GM18517 (cell line): ENCODE measurements around the gene PLCZ1.
"Not testable (repeated sequence)": the region's sequence is repeated elsewhere in the genome, so short reads cannot be mapped to it uniquely, and the experiment has no call there.

Experiments
- ATAC-seq: cut with Tn5 transposase; IDR thresholded peaks from one replicate; pipeline ENCODE4 v1.9.1; 2021; ENCODE audit warnings: mild to moderate bottlenecking, moderate library complexity; ENCODE audit not compliant: unreplicated experiment

PLCZ1 gene

DNA sequence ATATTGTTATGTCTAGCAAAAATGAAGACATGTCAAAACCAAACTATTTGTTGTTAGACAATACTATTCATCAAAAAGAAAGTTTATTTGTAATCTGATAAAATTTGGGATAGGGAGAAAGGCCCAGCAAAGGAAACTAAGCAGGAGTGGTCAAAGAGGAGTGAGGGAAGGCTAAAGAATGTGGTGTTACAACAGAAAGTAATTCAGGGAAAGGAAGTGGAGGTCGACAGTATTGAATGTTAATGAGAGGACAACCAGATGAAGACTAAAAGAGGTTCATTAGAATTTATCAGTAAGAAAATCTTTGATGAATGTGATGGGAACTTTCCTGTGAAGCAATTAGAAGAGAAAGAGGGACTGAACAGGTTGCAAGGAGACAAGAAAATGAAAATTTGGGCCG, 33.9 kb downstream of the PLCZ1 start:
- no peak for ATAC-seq

DNA sequence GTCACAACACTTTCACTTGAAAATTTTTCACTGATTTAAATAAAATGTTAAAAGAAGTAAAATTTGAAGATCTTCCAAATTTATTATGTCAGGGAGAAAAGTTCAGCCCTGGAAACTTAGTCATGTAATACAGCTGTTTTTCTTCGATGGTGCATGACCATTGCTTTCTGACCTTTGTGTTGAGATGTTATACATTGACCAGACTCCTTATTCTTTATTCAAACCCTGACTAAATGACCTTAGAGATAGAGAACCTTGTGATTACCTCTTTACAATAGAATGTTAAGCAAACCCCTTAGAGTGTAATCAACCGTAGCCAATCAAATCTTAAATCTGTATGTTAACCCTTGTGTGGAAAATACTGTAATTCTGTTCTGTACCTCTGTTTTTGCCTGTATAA, 34.5 kb downstream of the PLCZ1 start:
- ATAC-seq: no peak

DNA sequence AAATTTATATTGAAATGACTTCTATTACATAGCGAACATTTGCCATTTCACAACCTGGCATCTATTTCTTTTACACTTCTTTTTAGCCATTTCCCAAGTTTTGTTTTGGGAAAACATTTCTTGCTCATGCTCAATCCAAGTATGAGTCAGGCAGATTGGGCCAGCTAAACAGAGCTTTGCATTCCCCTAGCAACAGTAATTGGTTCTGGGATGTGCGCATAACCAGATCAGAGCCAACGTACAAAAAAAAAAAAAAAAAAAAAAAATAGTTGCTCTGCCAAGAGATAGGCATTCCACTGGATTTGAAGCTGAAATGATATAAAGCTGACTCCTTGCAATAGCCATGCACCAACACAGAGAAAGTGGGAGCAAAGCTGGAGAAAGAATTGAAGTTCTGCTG, 37.5 kb downstream of the PLCZ1 start:
- no peak for ATAC-seq

DNA sequence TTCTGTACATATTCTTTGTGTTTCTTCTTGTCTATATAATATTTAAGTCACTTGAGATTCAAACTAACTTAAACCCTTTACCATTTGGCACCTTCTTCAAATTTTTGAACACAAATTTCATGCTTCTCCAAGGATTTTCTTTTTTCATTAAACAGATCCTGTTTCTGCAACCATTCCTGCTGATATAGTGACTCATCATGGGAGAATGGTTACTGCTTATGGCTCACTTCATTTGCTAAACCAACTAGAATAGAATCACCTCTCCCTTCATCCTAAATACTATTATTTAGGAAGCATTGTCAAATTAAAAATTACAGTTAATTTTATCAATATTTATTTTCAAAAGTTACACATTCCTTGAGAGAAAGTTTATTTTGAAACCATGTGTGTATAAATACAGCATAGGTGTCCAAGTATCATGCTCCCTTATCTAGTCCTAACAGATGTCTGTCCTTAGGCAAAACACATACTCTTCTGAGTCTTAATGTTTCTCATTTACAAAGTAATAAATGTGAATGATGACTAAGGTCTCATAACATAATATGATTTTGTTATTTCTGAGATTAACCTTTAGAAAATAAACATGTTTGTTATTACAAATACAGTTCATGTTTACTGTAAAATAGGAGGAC, 40.7 kb downstream of the PLCZ1 start:
- ATAC-seq: no peak

DNA sequence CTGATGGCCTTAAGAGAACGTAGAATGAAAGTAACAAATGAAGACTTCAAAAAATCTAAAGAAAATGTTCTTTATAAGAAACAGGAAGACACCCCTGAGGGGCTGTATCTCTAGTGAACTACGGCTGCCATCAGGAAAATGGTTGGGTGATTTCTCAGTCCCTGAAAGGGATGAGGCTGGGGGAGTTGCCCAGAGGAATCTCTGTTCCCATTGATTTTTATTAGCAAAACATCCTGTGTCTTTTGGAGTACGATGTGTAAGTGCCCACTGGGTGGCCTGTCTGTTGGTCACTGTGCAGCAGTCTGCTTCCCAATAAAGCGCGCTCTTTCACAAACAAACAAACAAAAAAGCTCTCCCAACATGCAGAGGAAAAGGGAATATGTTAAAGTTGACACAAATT, 43.8 kb downstream of the PLCZ1 start:
- ATAC-seq: not testable (repeated sequence)

DNA sequence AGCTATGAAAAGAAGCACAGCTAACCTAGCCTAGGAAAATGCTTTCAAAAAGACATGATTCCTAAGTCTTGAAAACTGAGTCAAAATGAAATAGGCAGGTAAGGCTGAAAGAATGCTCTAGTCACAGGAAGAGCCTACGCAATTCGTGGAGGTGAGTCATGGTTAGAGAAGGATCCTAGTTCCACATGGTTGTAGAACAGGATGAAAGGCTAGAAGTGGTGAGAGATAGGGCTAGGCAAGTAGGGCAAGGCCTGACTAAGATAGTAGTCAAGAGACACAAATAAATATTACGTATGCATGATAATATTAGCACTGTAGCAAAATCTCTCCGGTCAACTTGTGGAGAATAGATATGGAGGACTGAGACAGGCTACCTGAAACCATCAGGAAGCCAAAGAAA, 47.2 kb downstream of the PLCZ1 start:
- no peak for ATAC-seq

DNA sequence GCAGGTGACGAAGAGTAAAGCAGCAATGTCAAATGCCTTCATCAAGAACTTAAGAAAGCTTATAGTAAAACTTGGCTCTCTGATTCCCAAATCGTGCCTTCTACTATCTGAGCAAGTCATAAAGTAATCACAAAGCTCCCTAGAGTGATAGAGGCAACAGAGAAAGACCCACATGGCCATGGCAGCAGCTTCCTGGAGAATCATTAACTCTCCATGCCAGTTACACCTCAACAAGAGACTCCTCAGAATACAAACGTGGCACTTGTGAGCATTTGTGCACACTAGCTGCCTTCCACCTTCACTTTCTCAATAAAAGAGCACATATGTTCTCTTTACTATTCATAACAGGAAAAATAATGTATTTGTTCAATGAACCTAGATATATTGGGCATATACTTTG, 48.0 kb downstream of the PLCZ1 start:
- no peak for ATAC-seq

DNA sequence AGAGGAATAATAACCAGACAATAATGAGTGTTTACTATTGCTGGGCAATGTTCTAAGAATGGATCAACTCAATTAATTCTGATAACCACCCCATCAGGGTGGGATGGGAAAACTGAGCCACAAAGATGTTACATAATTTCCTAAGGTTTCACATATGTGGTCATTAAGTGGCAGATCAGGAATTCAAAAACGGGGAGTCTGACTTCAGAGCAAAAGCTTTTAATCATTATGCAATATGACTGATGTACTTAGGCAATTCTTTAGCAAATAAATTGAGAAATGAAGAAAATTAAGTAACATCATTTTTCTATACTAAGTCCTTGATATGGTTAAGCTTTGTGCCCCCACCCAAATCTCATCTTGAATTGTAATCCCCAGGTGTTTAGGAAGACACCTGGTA, 53.4 kb downstream of the PLCZ1 start:
- no peak for ATAC-seq

DNA sequence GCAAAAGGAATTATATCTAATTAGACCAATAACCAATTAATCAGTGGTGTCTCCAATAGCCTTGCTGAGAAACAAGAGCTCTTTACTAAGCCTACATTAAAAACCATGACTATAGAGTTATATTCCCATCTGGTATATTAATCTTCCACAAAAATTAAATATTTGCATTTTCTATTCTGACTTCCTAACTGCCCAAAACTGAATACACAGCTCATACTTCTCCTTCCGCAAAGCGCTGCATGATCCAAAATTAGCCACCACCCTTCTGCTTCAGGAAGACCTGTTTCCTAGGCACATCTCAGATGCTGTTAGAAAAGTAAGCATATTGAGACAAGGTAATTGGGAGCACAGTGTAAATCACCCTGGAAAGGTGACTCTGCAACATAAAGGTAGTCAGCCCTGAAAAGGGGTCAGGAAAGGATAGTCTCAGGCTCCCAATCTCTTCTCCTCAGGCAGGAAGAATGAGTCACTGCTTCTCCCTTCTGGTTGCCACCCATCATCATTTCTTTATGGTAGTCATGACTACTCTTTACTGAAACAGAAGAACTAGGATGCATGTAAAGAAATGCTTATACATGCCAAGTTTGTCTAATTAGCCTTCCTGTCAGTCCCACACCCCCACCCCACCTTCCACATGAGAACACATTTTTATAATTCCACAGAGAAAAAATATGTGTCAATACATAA, 54.3 kb downstream of the PLCZ1 start:
- no peak for ATAC-seq

DNA sequence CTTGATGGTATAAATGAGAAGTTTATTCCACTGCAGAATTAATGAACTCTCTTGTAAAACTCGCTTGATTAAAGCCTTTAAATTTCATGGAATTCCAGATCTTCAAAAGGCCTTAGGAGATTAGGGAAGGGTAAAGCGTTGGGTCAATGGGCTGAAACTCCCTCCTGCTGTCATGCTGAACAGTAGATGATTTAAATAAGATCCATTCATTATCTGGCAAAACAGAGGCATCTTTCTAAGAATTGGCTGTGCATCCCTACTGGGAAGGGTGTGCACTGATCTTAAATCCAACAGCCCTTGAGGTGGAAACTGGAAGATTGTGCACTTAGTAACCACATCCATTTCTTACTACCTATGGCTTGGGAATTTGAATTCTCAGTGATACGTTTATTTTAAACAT, 56.0 kb downstream of the PLCZ1 start:
- no peak for ATAC-seq

DNA sequence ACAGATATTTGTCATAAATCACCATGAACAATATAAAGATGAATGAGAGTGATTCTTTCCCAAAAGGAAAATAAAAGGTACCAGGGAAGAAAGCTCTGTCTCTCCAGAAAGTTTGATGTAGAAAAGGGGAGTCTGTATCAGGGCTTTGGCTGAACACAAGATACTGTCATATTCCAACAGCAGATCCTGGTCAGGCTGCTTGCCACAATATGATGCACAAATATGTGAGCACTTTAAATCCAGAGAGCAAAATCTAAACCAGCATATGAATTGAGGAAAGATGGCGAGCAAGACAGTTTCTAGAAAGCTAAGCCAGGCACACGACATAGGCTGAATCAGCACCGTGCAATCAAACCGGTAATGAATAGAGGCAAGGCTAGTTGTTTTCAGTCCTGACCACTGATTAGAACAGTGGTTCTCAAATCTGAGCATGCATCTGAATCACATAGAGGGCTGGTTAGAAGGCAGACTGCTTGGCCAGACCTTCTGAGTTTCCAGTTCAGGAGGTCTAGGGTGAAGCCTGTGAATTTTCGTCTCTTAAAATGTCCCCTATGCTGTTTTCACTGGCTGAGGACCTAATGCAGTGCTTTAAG, 60.7 kb downstream of the PLCZ1 start:
- no peak for ATAC-seq

DNA sequence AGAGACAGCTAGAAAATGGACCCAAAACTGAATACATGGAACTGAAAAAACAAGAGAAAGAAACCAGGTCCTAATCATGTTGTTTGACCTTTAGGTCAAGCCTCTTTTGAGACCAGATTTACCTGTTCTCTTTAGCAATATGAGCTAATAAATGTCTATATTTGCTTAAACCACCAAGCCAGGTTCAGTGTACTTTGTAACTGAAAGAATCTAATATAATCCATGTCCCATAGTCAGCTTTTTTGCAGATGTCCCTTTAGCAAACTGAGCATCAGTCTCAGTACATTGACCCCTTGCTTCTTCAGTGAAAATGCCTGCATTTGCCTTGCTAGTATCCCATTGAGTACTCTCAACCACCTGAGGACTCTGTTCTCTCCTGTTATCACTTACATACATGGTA, 61.7 kb downstream of the PLCZ1 start:
- ATAC-seq: no peak

DNA sequence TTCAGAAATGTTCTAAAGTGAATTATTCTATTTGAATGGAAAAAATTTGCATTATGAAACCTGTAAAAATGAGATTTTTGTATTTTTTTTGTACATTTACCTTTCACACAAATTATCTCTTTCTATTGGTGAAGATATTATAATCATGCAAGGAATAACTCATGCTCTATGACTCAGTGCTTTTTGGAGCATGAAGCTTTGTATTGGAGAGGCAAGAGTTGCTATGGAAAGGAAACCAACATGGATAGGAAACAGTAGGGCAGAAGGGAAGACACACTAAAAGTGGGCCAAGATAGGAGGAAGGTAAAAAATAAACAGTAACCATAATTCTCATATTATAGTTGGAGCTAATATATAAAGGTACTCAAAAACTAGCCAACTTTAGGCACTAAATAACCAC, 79.0 kb downstream of the PLCZ1 start:
- ATAC-seq: no peak

DNA sequence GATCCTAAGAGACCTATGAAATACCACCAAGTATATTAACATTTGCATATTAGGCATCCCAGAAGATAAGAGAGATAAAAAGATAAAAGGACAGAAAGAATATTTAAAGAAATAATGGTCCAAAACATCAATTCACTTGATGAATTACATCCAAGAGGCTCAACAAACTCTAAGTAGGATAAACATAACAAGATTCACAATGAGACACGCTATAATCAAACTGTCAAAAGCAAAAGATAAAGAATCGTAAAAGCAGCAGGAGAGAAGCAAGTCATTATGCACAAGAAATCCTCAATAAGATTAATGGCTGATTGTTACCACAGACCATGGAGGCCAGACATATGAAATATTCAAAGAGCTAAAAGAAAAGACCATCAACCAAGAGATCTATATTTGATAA, 79.6 kb downstream of the PLCZ1 start:
- ATAC-seq: no peak

DNA sequence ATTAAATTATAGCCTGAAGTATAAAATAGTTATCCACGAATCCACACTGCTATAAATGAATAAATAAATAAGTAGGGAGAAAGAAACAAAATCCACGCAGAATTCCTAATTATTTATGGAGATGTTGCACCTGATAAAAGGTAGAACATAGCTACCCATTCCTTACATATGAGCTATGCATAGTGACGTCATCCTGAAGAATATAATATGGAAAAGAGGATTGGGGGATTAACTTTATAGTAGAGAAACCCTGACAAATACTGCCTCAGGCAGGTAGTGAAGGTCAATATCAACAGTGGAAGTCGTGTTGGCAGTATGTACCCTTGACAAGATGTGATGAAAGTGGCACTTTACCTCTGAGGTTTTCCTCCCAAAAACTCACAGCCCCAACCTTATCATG, 82.5 kb downstream of the PLCZ1 start:
- ATAC-seq: no peak

DNA sequence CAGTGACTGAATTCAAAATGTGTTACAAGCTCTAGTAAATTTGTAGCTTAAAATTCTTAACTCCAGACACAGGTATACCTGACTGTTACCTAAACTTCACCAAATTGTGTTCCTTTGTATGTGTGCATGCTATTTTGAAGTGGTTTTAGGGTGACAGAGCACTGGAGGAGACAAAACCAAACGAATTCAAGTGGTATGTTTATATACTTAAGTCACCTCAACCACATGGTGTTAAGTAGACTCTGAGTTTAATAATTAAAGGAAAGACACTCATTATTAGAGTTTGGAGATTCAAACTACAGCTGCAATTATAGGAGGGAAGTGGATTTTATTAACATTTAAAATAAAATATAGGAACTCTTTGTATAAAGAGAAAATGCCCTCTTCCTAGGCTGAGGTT, 84.3 kb downstream of the PLCZ1 start:
- ATAC-seq: no peak

DNA sequence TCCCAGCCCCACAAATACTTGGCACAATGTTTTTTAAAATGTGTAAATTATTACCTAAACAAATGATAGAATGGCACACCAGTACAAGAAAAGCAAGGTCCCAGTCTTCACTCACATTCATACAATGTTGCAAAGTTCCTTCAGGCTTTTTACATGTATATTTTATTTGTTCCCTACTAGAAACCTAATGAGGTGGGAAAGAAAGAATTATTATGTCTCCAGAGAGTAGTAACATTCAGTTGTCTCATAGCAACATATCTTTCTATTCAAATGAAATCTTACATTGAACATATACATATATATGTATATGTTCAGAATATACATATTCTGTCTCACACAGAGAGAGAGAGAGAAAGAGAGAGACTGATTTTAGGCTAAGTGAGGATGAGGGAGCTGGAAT, 85.2 kb downstream of the PLCZ1 start:
- no peak for ATAC-seq

DNA sequence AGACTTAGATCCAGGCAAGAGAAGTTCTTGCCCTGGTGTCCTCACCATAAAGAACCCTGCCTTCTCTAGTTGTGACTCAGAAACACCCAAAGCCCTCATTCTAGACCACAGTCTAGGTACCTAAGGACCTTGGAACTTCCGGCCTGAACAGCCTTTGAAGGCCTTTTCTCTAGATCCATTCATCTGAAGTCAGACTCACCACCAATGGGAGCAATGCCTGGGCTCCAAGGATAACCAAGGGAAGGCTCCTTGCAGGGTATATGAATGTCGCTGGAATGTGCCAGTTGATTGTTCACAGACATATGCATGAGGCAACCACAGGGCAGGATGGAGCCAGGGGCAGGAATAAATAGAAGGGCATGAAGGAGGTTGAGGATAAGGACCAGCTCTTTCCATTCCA, 86.3 kb downstream of the PLCZ1 start:
- no peak for ATAC-seq

DNA sequence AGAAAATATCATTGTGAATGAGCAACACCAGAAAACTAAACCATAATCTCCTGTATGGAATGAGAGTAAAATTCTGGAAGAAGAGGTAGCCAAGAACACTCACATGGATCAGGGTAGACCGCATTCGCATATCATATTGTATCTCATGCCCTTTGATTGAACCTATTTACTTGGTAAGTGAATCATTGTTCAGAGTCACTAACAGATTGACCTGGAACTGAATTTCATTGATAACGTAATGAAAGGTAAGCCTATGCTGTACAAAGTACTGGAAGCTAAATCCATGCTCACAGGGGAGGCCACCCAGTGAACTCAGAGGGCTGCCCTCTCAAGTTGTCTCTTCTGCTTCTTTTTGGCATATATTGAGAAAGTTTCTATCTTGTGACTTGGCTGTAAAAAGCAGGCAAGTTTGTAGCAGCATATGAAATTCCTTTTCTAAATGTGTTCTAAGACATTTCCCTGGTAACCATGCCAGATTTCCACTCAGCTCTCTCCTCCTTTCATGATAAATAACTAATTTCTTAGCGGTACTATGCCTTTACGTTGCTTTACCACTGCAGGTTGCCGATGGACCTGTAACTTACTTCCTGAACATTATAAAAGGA, 91.4 kb downstream of the PLCZ1 start:
- no peak for ATAC-seq

DNA sequence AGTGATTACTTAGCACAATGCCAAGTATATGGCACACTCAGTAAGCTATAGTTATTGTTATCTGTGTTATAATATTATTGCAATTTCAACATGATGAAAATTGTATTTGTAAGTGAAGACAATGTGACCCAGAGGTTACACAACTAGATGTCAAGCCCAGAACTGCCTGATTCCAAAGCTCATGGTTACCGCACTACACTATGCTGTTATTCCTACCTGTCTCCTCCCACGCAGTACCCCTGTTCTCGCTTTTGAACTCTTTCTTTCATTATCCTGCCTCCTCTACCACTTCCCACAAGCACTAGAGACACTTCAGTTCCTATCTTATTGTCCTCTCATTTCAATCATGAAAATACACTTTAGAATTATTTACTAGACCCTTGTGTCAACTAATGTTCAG, 93.2 kb downstream of the PLCZ1 start:
- no peak for ATAC-seq

DNA sequence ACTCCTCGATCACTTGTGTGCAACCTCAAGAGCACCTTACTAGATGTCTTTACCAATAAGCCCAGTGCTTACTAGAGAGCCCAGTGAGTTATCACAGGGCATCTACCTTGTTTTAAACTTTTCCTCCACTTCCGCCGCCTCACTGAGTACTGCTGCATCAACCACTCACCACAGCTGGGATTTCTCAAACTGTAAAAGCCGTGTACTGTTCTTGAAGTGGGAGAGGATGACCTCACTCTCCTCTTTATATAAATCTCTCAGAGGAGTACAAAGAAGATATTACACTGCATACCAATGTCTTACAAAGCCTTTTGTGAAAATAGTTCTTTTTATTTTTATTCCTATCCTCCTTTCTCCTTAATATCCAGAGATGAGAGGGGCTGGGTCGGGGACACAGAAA, 94.1 kb downstream of the PLCZ1 start:
- ATAC-seq: no peak

DNA sequence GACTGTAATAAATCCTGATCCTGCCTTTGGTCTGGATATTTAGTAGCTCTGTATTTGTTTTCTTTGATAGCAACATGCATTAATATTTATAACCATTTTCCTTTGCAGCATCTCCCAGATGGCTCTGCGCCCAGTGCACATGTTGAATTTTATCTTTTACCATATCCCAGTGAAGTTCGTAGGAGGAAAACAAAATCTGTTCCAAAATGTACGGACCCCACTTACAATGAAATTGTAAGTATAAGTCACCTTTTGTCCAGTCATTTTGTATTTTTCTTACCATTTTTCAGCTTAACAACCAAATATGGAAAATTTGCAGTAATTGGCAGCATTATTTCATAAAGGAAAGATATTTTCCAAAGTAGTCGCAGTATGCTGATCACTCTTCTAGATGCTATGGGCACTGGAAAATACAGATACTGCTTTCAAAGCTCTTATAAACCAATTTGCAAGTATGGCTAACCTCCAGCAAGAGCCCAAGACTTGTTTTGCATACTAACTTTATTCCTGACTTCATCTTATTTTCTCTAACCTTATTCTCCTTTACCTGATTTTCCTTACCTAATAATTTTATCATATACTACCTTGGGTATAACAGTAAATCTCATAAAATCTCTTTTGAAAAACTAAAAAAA, 97.4 kb downstream of the PLCZ1 start:
- no peak for ATAC-seq
